ENCODE data around the gene GAL3ST3.

The GAL3ST3 gene

DNA sequence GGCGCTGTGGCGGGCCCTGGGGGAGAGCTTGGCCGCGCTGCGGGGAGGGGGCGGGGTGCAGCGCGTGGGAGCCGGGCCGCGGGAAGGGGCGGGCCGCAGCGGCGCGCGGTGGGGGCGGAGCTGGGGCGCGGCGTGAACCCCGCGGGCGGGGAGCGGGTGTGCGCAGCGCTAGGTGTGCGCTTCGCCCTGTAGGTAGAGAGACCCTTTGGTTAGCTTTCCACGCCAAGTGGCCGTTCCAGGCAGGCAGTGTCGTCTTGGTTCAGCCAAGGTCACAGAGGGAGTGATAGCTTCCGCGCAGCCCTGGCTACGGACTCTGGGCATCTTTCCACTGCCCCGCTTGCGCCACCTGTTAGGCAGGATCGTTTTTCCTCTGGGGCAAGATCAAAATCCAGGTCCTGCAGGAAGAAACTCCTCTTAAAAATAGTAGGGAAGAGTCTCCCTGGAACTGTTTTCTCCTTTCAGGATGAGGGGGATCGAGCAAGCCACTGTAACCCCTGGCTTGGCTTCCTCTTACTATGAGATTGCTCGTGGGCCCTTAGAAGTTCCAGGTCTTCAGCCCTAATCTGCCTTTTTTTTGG lies 46.2 kb downstream of the GAL3ST3 start:
- H3K4me1 Mint-ChIP-seq, result peaks cover 44% of the 10 kb centered on the region
- peak; percentile 89 for ATAC-seq
- no peaks in the 10 kb centered on the region for H3K27me3 Mint-ChIP-seq
- peaks cover 29% of the 10 kb centered on the region for H3K36me3 Mint-ChIP-seq
- H3K9me3 Mint-ChIP-seq, result no peaks in the 10 kb centered on the region
- peak overlapping the region; percentile 95 for H3K27ac Mint-ChIP-seq
- H3K4me3 Mint-ChIP-seq, result peak overlapping the region; percentile 99

DNA sequence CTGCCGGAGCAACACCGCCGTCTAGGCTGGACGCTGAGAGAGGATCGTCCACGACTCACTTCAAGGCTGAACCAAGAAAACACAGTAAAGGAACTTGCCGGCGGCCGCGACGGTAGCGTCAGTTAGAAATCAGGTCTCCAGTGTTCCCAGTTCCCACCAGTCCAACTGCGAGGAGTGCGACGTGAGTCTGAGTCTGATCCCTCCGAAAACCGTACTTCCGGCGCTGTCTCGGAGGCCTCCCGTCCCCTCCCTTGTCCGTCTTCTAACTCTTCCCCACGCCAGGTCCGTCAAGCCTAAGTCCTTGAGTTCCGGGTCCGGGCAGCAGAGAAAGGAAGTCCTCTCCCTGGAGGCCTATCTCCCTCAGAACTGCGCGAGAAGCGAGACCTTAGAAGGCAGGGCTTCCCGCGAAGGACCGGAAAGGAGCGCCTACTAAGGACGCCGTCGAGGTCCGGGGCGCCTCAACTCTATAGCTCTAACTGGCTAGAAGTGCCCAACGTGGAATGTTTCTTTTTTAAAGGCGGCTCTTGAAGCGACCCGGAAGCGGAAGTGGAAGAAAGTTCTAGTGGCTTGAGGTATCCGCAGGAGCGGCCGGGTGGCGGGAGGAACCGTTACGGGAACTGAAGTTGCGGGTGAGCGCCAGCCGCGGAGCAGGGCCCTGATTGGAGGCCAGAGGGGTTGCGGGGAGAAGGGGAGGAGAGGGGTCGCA lies 46.9 kb downstream of the GAL3ST3 start, which contains the start of the genes BANF1 and EIF1AD:
BANF1 (plus strand) TSS at position 562 of the 706 bp plus-strand sequence. CDS start 748 bp downstream, outside the sequence.
EIF1AD (minus strand) TSS at position 216 of the 706 bp plus-strand sequence. CDS start 1,768 bp downstream, outside the sequence.
- Mint-ChIP-seq H3K4me1 (peaks cover 44% of the 10 kb centered on the region), H3K27me3 (no peaks in the 10 kb centered on the region), H3K36me3 (peaks cover 34% of the 10 kb centered on the region), H3K4me3 (peak within 1 kb of the TSS; percentile 99), H3K27ac (peak within 1 kb of the TSS; percentile 95), H3K9me3 (no peaks in the 10 kb centered on the region)
- ATAC-seq, result peak; percentile 94

DNA sequence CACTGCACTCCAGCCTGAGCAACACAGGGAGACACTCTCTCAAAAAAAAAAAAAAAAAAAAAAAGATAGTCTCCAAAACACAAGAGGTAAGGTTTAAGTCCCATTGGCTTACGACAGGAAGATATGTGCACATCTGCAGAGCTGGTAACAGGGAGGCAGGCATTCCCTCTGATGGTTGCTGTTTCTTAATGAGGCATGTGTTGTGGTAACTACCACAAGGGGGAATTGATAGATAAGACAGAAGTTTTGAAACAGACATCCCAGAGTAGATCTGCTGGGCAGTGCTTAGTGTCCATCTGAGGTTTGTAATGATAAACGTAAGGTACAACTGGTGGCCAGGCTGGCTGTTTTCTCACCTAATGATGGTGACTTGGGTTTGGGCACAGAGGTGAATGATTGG lies 51.7 kb downstream of the GAL3ST3 start:
- H3K36me3 Mint-ChIP-seq, result peaks cover 30% of the 10 kb centered on the region
- no peak overlapping the region for H3K4me3 Mint-ChIP-seq
- no peak overlapping the region for H3K27ac Mint-ChIP-seq
- no peaks in the 10 kb centered on the region for H3K27me3 Mint-ChIP-seq
- no peaks in the 10 kb centered on the region for H3K9me3 Mint-ChIP-seq
- no peak for ATAC-seq
- H3K4me1 Mint-ChIP-seq, result peaks cover 17% of the 10 kb centered on the region

DNA sequence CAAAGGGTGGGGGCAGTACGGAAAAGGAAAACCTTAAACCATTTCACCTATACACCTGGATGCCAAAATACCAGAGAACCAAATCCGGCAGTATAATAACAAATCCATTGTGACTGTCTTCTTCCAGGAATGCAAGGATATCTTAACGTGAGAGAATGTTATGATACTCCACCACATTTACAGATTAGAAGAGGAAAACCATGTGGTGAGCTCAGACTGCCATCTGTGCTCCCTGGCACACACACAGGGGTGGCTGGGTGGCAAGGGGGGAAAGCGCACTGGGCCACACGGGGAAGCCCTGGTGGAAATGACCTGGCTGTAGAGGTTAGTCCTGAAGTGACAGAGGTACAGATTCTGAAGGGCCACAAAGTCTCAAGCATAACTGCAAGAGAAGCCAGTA lies 56.9 kb downstream of the GAL3ST3 start:
- ATAC-seq, result no peak
- Mint-ChIP-seq H3K27ac (no peak overlapping the region), H3K4me3 (no peak overlapping the region), H3K36me3 (peaks cover 13% of the 10 kb centered on the region), H3K4me1 (peaks cover 7% of the 10 kb centered on the region), H3K9me3 (no peaks in the 10 kb centered on the region), H3K27me3 (no peaks in the 10 kb centered on the region)
